PC-3 (cell line): ENCODE data around the gene DTNBP1.

Source experiments
- CTCF ChIP-seq: fragments of 300-600 bp; sonication (generic); conservative IDR thresholded peaks from 2 replicates; pipeline ENCODE4 v1.5.1; 2017; ENCODE audit warnings: antibody characterized with exemption, low read depth, mild to moderate bottlenecking, low read length
- EZH2 ChIP-seq: fragments of 300-600 bp; sonication (generic); IDR thresholded peaks from one replicate; pipeline ENCODE4 v1.6.1; 2017; ENCODE audit warnings: antibody characterized with exemption, mild to moderate bottlenecking, low read length; ENCODE audit not compliant: unreplicated experiment
- EZH2phosphoT487 ChIP-seq: fragments of 300-600 bp; sonication (generic); IDR thresholded peaks from 2 replicates; pipeline ENCODE4 v1.6.1; 2018; ENCODE audit warnings: mild to moderate bottlenecking, antibody characterized with exemption, low read length, borderline replicate concordance

GRCh38 chr6:15653581-15653980, 9.2 kb downstream of the DTNBP1 start:
- no peak for TF ChIP-seq CTCF
- TF ChIP-seq EZH2, result no peak
- TF ChIP-seq EZH2phosphoT487, result no peak
